Dedifferentiated amniotic fluid mesenchymal stem cell (primary cell): ENCODE results near the gene WNT3.
"Not testable (repeated sequence)": the region's sequence is repeated elsewhere in the genome, so short reads cannot be mapped to it uniquely, and the experiment has no call there.

ENCODE experiments used
- DNase-seq: peaks from one replicate; pipeline ENCODE4 v3.0.0-alpha.2; 2016; ENCODE audit errors: extremely low spot score

The WNT3 gene

DNA sequence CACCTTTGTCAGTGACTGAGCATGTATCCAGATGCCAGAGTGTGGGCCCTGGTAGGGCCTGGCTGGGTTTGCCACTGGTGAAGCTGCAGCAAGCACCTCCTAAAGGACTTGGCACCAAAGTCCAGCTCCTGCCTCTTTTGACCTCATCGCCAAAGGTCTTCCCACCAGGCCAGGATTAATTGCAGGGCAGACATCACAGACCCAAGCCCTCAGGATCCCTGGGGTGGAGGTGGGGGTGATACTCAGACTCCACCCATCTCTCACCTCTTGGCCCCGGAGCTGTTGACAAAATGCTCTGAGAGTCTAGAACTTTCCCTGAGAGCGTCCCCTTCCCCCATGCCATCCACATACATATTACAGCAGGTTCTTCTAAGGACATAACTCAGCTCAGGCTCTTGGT lies 4.6 kb downstream of the WNT3 start:
- DNase-seq, result no peak

DNA sequence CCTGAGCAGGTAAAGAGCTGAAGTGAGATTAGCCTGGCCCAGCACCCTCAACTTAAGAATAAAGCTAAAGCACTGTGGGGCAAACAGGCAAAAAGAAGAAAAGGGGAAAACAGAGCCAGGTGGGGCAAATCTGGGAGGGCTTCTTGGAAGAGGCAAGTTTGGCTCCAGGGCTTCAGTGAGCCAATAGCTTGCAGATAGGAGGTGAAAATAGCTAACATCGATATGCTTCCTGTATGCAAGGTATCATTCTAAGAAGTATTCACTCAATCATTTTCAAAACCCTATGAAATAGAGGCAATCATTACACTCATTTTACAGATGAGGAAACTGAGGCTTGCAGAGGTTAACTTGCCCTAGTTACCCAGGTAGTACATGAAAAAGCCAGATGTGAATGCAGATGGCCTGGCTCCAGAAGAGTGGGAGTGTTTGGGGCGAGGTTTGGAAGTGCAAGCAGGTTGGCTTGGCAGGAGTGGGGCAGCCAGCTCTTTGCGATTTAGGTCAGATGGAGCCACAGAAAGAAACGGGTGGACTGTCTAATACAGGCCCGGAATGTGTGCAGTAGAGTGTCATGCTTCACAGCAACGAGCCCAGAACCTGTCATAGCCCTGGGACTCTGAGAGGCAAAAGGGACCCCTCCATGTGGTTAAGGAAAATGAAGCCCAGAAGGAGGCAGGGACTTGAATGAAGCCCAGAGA lies 5.7 kb downstream of the WNT3 start:
- no peak for DNase-seq

DNA sequence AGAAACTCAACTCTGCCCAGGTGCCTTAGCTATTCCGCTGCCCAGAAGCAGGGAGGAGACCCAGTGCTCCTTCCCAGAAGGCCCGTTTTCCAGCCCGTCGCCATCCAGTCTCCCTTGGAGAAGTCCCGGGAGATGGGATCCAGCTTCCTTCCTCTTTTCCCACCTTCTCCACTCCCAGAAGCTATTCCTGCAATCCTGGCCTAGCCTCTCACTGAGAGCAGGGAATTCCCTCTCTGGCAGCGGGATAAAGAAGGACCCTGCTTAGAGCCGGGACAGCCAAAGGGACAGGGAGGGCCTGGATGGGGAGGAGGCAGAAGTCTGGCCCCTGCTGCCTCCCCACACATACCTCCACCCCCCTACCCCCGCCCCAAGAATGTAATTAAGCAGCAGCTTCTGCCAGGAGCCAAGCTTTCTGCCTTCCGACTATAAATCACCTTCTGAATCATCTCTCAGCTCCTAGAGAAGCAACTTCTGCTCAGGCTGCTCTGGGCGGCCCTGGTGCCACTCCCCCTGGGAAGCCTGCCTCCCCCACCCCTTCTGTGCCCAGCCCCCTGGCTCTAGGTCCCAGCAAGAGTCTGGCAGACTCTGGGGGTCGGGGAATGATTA lies 6.4 kb downstream of the WNT3 start:
- no peak for DNase-seq

DNA sequence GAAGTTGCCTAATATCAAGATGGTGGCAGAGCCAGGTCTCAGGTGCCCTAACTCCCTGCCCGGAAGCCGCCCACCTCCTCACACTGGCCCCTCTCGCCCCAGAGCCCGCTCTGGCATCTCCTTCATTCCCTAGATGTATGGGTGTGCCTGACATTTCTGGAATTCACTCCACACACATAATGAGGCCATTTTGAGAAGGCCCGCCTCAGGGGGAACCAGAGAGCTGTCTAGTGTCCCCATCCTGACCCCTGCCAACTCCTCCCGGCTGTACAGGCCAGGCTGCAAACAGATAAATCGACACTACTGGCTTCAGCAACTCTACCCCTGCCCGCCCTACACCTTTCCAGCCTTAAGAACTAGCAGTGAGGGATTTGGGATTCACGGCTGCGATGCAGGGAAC lies 7.7 kb downstream of the WNT3 start:
- DNase-seq, result no peak

DNA sequence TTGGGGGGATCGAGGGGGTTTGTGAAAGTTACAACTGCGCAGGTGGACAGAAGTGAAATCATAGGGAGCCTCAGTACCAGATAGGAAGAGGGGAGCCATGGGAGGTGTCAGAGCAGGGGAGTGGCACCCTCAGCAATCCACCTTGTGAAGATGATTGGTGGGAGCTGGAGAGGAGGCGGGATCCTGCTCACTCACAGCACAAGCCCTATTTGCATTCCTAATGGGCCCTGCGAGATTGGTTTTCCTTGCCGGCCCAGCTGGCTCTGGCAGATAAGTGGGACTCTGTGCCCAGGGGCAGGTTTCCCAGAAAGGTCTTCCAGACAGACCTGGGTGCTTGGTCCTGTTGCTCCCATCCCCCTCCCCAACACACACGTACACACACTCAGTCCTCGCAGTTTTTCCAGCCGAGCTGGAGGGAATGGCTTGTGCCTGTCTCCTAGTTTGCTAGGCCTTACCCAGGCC lies 9.4 kb downstream of the WNT3 start:
- DNase-seq, result no peak

DNA sequence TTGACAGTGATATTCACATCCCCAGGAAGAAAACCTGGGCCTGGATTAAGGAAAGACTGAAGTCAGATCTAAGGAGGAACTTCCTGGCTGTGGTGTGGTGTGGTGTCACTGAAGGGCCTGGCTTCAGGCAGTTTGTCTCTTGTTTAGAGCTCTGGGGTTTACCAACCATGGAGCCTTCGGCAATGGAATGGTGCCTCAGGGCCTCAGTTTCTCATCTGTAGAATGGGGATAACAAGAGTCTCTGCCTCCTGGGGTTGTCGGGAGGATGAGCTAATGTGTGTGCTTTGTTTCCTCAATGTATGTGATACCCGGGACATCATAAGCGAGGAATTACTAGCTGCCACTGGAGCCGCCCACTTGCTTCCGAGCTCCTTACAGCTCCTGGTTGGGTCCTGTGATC lies 12.7 kb downstream of the WNT3 start:
- DNase-seq, result no peak

DNA sequence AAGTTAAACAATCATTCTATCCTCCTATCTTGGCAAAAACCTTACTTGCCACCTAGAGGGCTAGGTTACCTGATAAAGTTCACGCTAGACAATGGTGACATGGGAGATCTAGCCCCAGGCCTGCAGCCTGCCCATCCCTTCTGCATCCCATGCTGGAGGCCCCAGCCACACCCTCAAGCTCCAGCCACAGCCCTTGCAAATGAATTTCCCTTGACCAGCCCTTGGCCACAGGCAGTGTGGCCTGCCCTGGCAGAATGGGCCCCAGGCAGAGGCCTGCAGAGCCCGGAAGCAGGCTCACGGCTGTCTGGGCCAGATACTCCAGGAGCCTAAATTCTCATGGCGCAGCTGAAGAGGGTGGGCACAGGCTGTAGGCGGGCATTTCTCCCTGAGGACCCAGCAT lies 14.9 kb downstream of the WNT3 start:
- no peak for DNase-seq

DNA sequence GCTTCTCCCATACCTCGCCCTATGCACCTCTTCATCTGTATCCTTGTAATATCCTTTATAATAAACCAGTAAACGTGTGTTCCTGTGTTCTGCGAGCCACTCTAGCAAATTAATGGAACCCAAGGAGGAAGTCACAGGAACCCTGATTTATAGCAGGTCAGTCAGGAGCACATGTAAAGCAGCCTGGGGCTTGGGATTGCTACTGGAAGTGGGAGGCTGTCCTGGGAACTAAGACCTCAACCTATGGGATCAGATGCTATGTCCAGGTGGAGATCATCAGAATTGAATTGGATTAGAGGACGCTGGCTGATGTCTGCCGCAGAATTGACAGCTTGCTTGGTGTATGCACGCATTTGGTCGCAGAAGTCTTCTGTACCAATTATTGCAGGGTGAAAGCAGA lies 15.7 kb downstream of the WNT3 start:
- DNase-seq, result no peak

DNA sequence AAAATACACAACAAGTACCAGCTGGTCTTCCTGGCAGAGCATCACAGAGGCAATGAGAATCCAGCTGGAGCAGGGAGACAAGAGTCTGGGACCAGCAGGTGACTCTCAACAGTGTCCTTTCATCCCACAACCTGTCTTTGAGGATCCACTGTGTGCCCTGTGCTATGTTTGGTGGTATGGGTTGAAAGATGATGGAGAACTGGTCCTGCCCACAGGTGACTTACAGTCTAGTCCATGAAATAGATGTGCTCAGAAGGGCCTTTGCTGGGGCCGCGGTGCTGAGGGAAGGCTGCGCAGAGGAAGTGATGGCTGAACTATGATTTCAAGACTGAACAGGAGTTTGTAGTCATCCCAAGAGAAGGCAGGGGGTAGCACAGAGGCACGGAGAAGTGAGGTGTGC lies 17.9 kb downstream of the WNT3 start:
- DNase-seq, result no peak

DNA sequence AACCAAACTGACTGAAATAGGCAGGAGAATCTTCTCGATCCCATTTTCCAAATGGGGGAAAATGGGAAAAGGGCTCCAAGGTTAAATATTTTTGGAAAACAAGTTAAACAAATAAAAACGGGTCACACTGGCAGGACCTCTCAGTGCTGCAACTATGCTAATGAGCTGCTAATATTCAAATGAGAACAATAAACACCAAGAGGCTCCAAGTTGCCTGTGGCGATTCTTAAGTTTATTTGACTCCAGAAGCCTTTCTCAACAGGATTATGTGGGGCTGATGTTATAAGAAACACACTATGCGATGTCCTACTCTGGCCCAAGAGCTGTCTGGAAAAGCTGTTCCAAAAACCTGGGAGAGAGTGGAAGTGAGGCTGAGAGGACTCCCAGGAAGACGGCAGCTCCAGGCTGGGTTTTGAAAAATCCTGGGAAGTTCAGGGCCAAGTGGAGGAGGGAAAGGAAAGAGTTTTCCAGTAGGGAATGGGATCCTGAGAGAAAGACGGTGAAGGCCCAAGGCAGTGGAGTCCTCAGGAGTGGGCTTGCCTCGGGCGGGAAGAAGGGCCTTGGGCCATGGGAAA lies 21.4 kb downstream of the WNT3 start:
- DNase-seq, result no peak

DNA sequence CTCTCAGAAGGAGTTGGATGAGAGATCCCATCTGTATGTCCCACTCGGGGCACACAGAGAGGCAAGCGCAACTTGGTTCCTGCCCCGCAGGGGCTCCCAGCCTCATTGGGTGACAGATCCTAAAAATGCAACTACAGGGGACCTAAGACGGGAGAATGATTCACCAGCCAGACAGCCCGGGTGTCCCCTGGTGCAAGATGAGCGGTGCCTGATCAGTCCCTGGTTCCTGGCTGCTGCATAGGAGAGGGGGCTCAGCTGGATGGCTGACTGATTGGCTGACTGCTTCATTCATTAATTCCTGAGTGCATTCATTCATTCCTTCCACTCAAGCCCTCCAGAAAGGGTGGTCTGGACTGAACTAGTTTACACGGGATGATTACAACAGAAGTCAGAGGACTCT lies 22.0 kb downstream of the WNT3 start:
- DNase-seq, result no peak

DNA sequence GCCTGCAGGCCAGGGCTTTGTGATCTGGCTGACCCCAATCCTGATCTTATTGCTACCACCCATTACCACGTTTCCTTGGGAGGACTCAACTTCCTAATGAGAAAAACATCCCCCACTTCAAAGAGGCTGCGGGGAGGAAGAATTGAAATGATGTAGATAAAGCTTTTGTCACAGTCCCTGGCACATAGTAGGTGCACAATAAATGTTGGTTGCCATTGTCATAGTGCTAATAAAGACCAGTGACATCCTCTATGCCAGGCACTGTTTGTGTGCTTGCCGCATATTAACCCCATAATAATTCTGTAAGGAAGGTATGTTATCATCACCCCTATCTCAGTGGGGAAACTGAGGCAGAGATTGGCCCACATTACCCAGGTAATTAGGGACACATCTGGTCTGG lies 22.4 kb downstream of the WNT3 start:
- DNase-seq, result no peak

DNA sequence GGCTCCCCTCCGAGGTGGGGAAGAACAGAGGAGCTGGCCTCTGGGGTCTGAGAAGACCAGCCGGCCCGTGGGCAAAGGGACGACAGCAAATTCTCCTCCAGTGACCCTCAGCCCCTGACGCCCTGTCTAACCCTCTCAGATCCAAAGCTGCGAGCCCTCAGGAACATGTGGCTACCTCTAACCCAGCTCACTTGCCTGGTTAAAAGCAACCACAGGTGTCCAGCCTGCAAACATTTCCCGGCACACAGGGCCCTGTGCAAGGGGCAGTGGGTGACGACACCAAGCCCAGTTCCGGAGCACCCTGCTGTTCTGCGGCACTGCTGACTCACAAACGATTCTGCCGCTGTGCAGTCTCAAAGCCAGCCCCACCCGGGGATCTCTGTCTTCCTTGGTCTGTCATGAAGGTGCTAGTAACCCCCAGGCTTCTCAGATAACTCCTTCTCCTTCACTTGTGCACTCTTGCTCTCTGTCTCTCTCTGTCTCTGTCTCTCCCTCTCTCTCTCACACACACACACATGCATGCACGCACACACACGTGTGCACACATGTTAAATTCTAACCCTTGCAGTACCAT lies 23.0 kb downstream of the WNT3 start:
- DNase-seq, result no peak

DNA sequence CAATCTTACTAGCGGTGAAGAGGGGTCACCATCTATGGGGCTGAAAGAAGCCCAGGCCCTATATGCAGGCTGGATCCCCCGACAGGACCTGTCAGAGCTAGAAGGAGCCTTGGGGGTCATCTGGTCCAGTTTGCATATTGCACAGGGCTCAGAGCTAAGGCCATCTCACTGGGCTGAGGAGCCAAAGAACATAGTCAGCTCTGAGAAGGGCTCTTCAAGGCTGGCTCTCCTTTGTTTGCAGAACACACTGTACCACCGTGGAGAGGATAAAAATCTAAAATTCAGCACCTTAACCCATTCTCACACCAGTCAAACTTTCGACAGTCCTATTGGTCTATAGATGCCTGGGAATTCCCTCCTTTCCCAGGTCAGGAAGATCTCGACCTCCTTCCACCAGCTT lies 24.2 kb downstream of the WNT3 start:
- DNase-seq, result no peak

DNA sequence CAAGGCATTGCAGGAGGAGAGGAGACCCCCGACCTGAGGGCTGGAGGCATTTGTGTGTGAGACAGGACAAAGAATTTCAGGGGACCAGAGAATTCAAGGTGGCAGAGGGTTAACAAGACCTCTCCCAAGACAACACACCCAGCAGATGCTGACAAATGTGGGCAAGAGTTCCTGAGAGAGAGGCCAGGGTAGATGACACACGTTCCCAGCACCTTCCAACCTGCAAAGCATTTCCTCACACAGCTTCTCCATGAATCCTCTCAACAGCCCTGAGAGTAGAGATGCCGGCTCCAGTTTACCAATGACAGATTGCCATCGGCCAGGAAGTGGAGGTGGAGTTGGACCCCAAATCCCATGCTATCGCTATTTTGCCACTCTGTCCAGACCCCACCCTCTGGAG lies 25.0 kb downstream of the WNT3 start:
- no peak for DNase-seq

DNA sequence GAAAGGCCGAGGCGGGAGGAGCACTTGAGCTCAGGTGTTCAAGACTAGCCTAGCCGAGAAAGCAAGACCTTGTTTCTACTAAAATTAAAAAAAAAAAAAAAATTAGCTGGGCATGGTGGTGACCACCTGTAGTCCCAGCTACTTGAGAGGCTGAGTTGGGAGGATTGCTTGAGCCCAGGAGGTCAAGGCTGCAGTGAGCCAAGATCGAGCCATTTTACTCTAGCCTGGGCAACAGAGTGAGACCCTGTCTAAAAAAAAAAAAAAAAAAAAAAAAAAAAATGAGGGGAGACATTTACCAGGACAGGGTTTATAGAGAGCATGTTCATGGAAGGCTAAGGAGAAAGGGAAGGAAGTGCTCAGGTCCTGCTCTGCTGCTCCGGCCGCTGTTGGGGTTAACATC lies 25.5 kb downstream of the WNT3 start:
- DNase-seq, result not testable (repeated sequence)

DNA sequence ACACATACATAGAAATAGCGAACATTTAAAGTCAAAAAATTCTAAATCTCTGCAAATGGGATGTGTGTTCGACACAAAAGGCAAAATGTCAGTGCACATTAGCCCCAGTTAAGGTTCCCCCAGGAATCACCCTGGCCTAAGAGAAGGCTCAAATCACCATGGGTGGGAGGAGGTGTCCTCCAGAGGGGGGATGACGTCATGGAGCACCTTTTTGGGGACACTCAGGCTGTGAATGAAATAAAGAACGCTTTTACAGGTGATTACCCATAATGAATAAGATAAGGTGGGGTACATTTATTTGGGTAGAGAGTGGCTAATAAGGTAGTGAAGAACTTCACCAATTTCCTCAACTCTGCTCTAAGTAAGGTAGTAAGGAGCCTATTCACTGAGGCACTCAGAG lies 26.4 kb downstream of the WNT3 start:
- DNase-seq, result no peak

DNA sequence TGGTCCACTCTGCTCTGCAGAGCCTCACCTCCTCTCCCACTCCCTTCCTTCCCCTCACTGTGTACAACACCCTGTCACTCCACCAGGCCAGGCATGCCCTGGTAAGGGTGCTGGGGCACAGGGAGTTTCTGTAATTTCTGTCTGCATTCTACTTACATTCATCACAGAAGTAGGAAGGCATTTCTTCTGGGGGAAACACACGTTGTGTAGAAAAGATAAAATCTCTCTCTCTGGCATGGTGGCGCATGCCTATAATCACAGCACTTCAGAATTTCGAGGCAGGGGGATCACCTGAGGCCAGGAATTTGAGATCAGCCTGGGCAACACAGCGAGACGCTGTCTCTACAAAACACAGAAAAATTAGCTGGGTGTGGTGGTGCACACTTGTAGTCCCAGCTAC lies 27.0 kb downstream of the WNT3 start:
- no peak for DNase-seq

DNA sequence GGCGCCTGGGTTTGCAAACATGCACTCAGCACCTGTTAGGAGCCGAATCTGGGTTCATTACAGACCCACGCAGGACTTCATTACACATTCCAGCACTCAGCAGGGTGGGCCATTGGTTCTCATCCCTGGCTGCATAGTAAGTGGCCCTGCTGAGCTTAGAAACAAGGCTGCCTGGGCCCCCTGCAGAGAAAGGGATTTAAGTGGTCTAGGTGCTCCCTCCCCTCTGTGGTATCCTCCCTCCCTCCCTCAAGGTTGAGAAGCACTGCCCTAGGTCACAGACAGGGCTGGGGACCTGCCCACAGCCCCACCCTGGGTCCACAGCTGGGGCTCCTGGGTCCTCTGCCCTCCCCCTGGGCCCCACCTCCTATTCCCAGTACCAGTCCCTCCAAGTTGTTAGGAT lies 28.3 kb downstream of the WNT3 start:
- DNase-seq, result no peak

DNA sequence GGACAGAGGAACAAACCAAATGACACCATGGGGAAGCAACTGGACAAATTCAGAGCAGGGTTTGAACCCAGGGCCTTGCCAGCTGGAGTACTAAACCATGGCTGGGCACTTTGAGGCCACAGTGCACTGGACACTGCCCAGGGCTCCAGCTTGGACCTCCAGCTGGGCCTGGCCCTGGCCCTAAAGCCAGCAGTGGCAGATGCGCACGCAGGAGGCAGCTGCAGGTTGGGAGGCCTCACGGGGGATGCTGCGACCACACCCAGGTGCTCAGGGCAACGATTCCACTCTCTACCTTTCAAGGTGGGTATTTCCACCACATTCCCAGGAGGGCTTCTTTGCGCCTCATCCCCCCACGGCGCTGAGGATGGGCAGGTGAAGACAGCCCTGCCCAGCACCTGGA lies 28.9 kb downstream of the WNT3 start:
- DNase-seq, result no peak

DNA sequence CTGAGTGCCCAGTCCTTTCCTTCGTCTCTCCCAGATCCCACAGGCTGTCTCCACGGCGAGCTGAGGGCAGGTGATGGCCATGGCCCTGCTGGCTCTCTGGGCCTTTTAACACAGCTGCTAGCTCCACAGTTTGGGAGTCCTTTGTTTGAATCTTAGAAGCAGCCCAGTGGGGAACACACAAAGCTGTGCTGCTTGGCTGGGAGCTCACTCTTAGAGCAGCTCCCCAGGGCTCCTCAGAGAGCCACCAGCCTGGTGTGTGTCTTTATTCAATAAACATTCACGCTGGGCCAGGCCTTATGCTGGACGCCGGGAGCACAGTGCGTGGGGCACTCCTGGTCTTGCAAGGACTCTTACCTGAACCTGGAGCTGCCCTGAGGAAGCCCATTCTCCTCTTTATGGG lies 29.7 kb downstream of the WNT3 start:
- no peak for DNase-seq

DNA sequence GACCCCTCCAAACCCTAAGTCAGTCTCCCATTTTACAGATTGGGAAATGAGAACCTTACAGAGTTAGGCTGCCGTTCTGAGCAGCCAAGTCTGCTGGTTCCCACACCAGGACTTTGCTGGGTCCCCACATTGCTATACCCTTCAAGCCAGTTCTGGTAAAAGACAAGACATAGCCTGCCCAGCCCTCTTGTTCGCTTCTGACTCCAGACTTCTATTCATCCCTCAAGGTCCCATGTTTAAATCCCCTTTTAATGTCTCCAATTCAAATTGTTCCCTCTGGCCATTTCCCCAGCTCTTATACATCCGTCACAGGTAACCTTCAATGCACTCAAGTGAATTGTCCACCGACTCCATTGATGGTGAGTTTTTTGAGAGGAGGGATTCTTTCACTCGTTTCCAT lies 30.2 kb downstream of the WNT3 start:
- DNase-seq, result no peak

DNA sequence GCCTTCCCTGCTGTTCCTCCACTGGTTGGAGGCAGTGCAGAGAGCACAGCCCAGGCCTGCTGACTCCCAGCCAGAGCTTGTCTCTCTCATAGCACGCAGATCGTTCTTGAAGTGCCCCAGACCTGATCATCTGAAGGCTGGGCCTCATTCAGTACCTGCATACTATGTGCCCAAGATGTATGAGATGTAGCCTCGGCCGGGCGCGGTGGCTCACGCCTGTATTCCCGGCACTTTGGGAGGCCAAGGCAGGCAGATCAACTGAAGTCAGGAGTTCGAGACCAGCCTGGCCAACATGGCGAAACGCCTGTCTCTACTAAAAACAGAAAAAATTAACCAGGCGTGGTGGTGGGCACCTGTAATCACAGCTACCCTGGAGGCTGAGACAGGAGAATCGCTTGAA lies 31.0 kb downstream of the WNT3 start:
- DNase-seq, result no peak
